Measurements from ENCODE around the gene LRRC32.

The LRRC32 gene

GRCh38 chr11:76658651-76659650 is 11.6 kb downstream of the LRRC32 start:
- TF ChIP-seq PPARA (CRISPR knock-in tag; IDR thresholded peaks at IDR 0.05; ENCODE audit: borderline replicate concordance) (no peak), BACH2 (CRISPR knock-in tag; IDR thresholded peaks at IDR 0.05; ENCODE audit: borderline replicate concordance) (no peak), PATZ1 (CRISPR knock-in tag; IDR thresholded peaks at IDR 0.05; ENCODE audit: borderline replicate concordance) (no peak), CSDC2 (CRISPR knock-in tag; IDR thresholded peaks at IDR 0.05) (no peak), SNAI2 (CRISPR knock-in tag; IDR thresholded peaks at IDR 0.05) (no peak), ISL1 (CRISPR knock-in tag; IDR thresholded peaks at IDR 0.05) (no peak), OSR1 (CRISPR knock-in tag; IDR thresholded peaks at IDR 0.05) (no peak), ZNF70 (CRISPR knock-in tag; IDR thresholded peaks at IDR 0.05) (no peak), ZFP3 (CRISPR knock-in tag; IDR thresholded peaks at IDR 0.05) (no peak), ZNF8 (CRISPR knock-in tag; IDR thresholded peaks at IDR 0.05) (no peak), ESRRG (CRISPR knock-in tag; IDR thresholded peaks at IDR 0.05) (no peak), ARNTL (CRISPR knock-in tag; IDR thresholded peaks at IDR 0.05; ENCODE audit: borderline replicate concordance, low read depth) (no peak), ZC3H10 (CRISPR knock-in tag; IDR thresholded peaks at IDR 0.05) (no peak), ZFP30 (CRISPR knock-in tag; IDR thresholded peaks at IDR 0.05) (no peak)
- TF ChIP-seq, protein P1, sequence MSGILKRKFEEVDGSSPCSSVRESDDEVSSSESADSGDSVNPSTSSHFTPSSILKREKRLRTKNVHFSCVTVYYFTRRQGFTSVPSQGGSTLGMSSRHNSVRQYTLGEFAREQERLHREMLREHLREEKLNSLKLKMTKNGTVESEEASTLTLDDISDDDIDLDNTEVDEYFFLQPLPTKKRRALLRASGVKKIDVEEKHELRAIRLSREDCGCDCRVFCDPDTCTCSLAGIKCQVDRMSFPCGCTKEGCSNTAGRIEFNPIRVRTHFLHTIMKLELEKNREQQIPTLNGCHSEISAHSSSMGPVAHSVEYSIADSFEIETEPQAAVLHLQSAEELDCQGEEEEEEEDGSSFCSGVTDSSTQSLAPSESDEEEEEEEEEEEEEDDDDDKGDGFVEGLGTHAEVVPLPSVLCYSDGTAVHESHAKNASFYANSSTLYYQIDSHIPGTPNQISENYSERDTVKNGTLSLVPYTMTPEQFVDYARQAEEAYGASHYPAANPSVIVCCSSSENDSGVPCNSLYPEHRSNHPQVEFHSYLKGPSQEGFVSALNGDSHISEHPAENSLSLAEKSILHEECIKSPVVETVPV (CRISPR knock-in tag; IDR thresholded peaks at IDR 0.05) = no peak
- TF ChIP-seq, protein P2, sequence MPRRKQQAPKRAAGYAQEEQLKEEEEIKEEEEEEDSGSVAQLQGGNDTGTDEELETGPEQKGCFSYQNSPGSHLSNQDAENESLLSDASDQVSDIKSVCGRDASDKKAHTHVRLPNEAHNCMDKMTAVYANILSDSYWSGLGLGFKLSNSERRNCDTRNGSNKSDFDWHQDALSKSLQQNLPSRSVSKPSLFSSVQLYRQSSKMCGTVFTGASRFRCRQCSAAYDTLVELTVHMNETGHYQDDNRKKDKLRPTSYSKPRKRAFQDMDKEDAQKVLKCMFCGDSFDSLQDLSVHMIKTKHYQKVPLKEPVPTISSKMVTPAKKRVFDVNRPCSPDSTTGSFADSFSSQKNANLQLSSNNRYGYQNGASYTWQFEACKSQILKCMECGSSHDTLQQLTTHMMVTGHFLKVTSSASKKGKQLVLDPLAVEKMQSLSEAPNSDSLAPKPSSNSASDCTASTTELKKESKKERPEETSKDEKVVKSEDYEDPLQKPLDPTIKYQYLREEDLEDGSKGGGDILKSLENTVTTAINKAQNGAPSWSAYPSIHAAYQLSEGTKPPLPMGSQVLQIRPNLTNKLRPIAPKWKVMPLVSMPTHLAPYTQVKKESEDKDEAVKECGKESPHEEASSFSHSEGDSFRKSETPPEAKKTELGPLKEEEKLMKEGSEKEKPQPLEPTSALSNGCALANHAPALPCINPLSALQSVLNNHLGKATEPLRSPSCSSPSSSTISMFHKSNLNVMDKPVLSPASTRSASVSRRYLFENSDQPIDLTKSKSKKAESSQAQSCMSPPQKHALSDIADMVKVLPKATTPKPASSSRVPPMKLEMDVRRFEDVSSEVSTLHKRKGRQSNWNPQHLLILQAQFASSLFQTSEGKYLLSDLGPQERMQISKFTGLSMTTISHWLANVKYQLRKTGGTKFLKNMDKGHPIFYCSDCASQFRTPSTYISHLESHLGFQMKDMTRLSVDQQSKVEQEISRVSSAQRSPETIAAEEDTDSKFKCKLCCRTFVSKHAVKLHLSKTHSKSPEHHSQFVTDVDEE (CRISPR knock-in tag; IDR thresholded peaks at IDR 0.05) = no peak
- ATAC-seq = no peak

DNA sequence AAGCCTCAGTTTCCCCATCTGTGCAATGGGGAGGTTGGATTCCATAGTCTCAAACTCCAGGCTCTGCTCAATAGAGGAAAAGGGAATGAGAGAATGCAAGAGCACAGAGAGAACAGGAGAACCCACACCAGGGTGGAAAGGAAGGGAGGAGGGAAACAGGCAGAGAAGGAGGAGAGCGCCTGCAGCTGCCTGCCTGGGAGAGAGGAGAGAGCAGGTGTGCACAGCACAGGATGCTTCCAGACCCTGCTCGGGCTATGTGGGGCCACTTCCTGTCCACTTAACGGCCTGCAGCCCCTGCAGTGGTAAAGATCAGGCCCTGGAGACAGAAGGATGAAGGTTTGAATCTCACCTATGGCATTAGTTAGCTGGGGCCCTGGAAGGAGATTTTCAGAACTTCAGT is 12.3 kb downstream of the LRRC32 start:
- ATAC-seq = no peak
- no peak for TF ChIP-seq ZNF8 (CRISPR knock-in tag; IDR thresholded peaks at IDR 0.05)
- no peak for TF ChIP-seq CSDC2 (CRISPR knock-in tag; IDR thresholded peaks at IDR 0.05)
- TF ChIP-seq SNAI2 (CRISPR knock-in tag; IDR thresholded peaks at IDR 0.05) = no peak
- TF ChIP-seq ESRRG (CRISPR knock-in tag; IDR thresholded peaks at IDR 0.05) = no peak
- TF ChIP-seq PATZ1 (CRISPR knock-in tag; IDR thresholded peaks at IDR 0.05; ENCODE audit: borderline replicate concordance) = no peak

DNA sequence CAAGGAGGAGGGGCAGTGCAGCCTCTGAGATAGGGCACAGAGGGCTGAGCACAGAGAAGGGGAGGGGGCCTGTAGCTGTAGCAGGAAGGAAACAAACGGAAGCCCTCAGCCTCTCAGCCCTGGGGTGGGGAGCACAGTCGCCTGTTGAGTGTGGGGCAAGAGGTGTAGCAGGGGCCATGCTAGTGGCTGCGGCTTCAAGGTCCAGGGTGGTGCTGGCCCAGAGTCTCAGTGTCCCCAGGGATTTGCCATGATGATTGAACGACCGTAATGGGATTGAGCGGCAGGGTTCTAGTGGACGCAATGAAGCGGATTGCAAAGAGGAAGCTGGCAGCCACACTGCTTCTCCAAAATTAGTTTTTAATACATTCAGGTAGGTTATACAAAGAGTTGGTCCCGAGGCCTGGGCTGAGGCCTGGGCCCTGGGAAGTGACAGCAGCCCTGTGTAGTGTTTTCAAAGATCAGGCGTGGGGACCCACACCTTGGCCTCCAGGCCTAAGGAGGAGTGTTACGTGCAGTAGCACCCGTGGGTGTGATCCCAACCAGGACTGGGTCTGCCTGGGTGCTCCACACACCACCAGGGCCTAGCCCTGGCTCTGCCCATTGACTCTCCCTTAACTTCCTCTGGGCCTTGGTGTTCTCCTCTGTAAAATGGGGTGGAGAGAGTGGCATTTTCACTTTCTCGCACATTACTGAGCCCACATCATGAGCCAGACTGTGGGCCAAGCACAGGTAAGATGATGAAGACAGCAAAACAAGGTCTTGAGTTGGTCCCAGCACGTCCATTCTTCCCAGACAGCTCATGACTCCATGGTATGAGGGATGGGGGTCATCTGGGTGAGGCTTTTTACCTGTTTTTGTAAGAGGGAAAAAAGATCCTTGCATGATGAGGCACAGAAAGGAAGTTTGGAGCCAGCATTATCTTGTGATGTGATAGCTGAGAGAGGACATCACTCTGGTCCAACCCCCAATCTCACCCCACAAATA is 13.1 kb downstream of the LRRC32 start:
- TF ChIP-seq ZFP30 (CRISPR knock-in tag; IDR thresholded peaks at IDR 0.05) (no peak), CSDC2 (CRISPR knock-in tag; IDR thresholded peaks at IDR 0.05) (no peak), RARB (CRISPR knock-in tag; IDR thresholded peaks at IDR 0.05) (no peak), TOX (CRISPR knock-in tag; IDR thresholded peaks at IDR 0.05; ENCODE audit: borderline replicate concordance) (no peak)
- no peak for ATAC-seq

Data from SK-N-SH treated with all-trans-retinoic acid at 6 μM for 48 hours (cell line).